Kidney (tissue), 14 donors: ENCODE data around the gene POGZ. TPM values are rescaled to one million over a fixed set of nuclear protein-coding genes. Genes with fewer than 3 reads are reported as not detected.

Experiments
- DNase-seq, 5 donors: peaks; one replicate each; pipeline ENCODE4 v3.0.0-alpha.2; 2013 to 2020
- FAIRE-seq: peaks from 2 replicates; lab custom pipeline; 2012; peaks lifted over from hg19 to GRCh38; lab: Jason Lieb, UNC
- H3K27ac ChIP-seq, 2 donors: one replicate each; pipeline ENCODE4 v1.7.0; 2013; ENCODE audit warnings: low read depth in 2 of 2, low read length in 2 of 2, inconsistent platforms in 1 of 2
- H3K27me3 ChIP-seq: one replicate; pipeline ENCODE4 v1.7.1; 2013; ENCODE audit warnings: low read length, inconsistent platforms; ENCODE audit not compliant: control insufficient read depth, insufficient read depth
- H3K36me3 ChIP-seq, 3 donors: one replicate each; pipeline versions ENCODE4 v1.7.0 to v1.7.1; 2013; ENCODE audit warnings: low read length in 3 of 3, control low read depth in 1 of 3, inconsistent platforms in 1 of 3; ENCODE audit not compliant: insufficient read depth in 3 of 3, control insufficient read depth in 2 of 3
- H3K4me1 ChIP-seq, 3 donors: one replicate each; pipeline versions ENCODE4 v1.7.0 to v1.7.1; 2013; ENCODE audit warnings: low read length in 3 of 3, inconsistent platforms in 1 of 3, low read depth in 1 of 3; ENCODE audit not compliant: control insufficient read depth in 2 of 3, insufficient read depth in 2 of 3
- H3K4me3 ChIP-seq, 3 donors: one replicate each; pipeline versions ENCODE4 v1.7.0 to v1.8.1; 2013; ENCODE audit warnings: low read length in 3 of 3, control low read depth in 1 of 3, inconsistent platforms in 1 of 3
- H3K9ac ChIP-seq, 3 donors: one replicate each; pipeline versions ENCODE4 v1.7.0 to v1.7.1; 2013; ENCODE audit warnings: low read length in 3 of 3, control low read depth in 1 of 3, inconsistent platforms in 1 of 3
- H3K9me3 ChIP-seq, 3 donors: one replicate each; pipeline versions ENCODE4 v1.7.0 to v1.7.1; 2013; ENCODE audit warnings: low read length in 3 of 3, control low read depth in 1 of 3, inconsistent platforms in 1 of 3; ENCODE audit not compliant: control insufficient read depth in 2 of 3, insufficient read depth in 1 of 3
- CTCF ChIP-seq: IDR thresholded peaks from 3 replicates; pipeline ENCODE4 v1.5.1; 2012; ENCODE audit warnings: mild to moderate bottlenecking, moderate library complexity, borderline replicate concordance; ENCODE audit not compliant: insufficient read depth; ENCODE audit errors: extremely low read depth
- intact Hi-C: fragments of 100-400 bp; cut with DNase I; formaldehyde crosslinking; loops from one replicate; pipeline ENCODE4 v1.11.1; 2022
- polyA plus RNA-seq: library from polyadenylated mRNA; stranded (reverse); fragments of 350-450 nt; fragmentation: Illumina TruSeq; extraction: RNeasy Lipid Tissue Mini Kit (QIAGEN cat#74804); gene quantifications from one replicate; pipeline ENCODE4 v1.2.3, GENCODE V29; 2014; ENCODE audit warnings: low read depth, low replicate concordance; ENCODE audit not compliant: insufficient read depth
- total RNA-seq: library from RNA; stranded (reverse); fragmentation: NEBNext Ultra II Directional; extraction: Animal tissue kit (Norgen Biotek cat#: 25700); gene quantifications from one replicate; pipeline ENCODE4 v1.2.1, GENCODE V29; 2021
- donor health status: control.
- donor health status: control.
- donor health status: control.
- donor health status: control.
- donor health status: control.
- donor health status: DM: yes; HTN: yes; CAD: no.
- donor health status: Normal renal cell carcinoma (clear cell type).

POGZ gene
- total and polyA plus RNA-seq, 2 donors from 2014 or later: 16.4 to 96.6 TPM

GRCh38 chr1:151501474-151501873, 42.2 kb upstream of the POGZ start:
- H3K27ac ChIP-seq: no peak overlapping the region
- DNase-seq: no peak
- no peak overlapping the region for H3K9ac ChIP-seq
- H3K36me3 ChIP-seq: no peaks in the 10 kb centered on the region
- no peak overlapping the region for H3K4me3 ChIP-seq
- no peaks in the 10 kb centered on the region for H3K27me3 ChIP-seq
- peak; percentile 16 for TF ChIP-seq CTCF
- intact Hi-C loops: no loop called here
- no peak for FAIRE-seq
- no peaks in the 10 kb centered on the region for H3K9me3 ChIP-seq
- no peaks in the 10 kb centered on the region for H3K4me1 ChIP-seq

- no peaks in the 10 kb centered on the region for H3K9me3 ChIP-seq
- no peak overlapping the region for H3K27ac ChIP-seq
- H3K4me3 ChIP-seq: no peak overlapping the region
- H3K9ac ChIP-seq: no peak overlapping the region
- no peak for FAIRE-seq
- intact Hi-C loops: no loop called here
- no peak for TF ChIP-seq CTCF
- H3K4me1 ChIP-seq: no peaks in the 10 kb centered on the region
- no peak for DNase-seq
- no peaks in the 10 kb centered on the region for H3K27me3 ChIP-seq
- no peaks in the 10 kb centered on the region for H3K36me3 ChIP-seq
These were observed 40.6 kb upstream of the POGZ start for GRCh38 chr1:151499930-151500329.

GRCh38 chr1:151499365-151499764, 40.1 kb upstream of the POGZ start:
- Histone ChIP-seq H3K4me3 (no peak overlapping the region), H3K9ac (no peak overlapping the region), H3K4me1 (no peaks in the 10 kb centered on the region), H3K9me3 (no peaks in the 10 kb centered on the region), H3K27me3 (no peaks in the 10 kb centered on the region), H3K36me3 (no peaks in the 10 kb centered on the region), H3K27ac (no peak overlapping the region)
- intact Hi-C loops: no loop called here
- no peak for TF ChIP-seq CTCF
- DNase-seq (no peak), FAIRE-seq (no peak)

- no peaks in the 10 kb centered on the region for H3K36me3 ChIP-seq
- H3K9ac ChIP-seq: no peak overlapping the region
- H3K4me3 ChIP-seq: no peak overlapping the region
- no peaks in the 10 kb centered on the region for H3K4me1 ChIP-seq
- TF ChIP-seq CTCF: no peak
- no peaks in the 10 kb centered on the region for H3K9me3 ChIP-seq
- H3K27me3 ChIP-seq: no peaks in the 10 kb centered on the region
- intact Hi-C loops: no loop called here
- no peak overlapping the region for H3K27ac ChIP-seq
- DNase-seq (no peak), FAIRE-seq (no peak)
These were observed 36.0 kb upstream of the POGZ start for GRCh38 chr1:151495316-151495715.
